ENCODE results near the gene LGALS7.

The LGALS7 gene

DNA sequence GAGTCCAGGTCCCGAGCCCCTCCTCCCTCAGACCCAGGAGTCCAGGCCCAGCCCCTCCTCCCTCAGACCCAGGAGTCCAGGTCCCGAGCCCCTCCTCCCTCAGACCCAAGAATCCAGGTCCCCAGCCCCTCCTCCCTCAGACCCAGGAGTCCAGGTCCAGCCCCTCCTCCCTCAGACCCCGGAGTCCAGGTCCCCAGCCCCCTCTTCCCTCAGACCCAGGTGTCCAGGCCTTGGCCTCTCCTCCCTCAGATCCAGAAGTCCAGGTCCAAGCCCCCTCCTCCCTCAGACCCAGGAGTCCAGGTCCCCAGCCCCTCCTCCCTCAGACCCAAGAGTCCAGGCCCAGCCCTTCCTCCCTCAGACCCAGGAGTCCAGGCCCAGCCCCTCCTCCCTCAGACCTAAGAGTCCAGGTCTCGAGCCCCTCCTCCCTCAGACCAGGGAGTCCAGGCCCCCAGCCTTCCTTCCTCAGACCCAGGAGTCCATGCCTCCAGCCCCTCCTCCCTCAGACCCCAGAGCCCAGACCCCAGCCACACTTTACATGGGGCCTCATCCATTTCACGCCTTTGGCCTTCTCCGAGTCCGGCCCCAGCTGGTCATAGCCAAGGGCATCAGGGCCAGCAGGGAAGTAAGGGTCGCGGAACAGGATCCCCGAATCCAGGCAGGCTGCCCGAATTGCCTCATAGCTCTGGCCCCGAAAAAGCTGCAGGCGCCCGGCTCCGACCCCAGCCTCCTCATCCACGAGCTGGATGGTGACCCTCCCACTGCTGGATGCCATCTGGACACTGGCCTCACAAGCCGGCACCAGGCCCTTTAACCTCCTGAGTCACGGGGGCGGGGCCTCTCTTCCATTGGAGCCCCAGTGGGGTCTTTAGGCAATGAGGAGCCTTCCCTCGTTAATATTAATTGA is 29.7 kb downstream of the LGALS7 start:
- Mint-ChIP-seq H3K9me3 (no peaks in the 10 kb centered on the region), H3K4me3 (no peak overlapping the region), H3K36me3 (peaks cover 0 to 1% of the 10 kb centered on the region in 2 donors), H3K27ac (no peak overlapping the region), H3K4me1 (peaks cover under 1 to 1% of the 10 kb centered on the region in 2 donors), H3K27me3 (no peaks in the 10 kb centered on the region)
- DNase-seq, result no peak
- ATAC-seq (replicated peaks), result no peak

DNA sequence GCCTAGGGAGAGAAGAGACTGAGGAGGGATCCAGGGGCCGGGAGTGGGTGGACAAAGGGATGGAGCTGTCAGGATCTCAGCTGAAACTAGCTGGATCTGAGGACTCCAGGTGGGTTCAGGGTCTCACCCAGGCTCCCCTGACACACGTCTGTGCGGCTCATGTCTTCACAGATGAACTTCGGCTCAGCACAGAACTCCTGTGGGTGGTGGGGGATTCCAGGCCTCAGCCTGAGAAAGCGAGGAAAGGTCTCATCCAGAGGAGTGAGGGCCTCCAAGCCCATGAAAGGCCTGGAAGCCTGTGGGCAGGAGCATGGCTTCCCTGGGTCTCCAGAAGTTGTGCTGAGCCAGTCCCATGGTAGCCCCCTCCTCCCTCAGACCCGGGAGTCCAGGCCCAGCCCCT is 30.4 kb downstream of the LGALS7 start:
- Mint-ChIP-seq H3K9me3 (no peaks in the 10 kb centered on the region), H3K27ac (no peak overlapping the region), H3K4me1 (peaks cover 4 to 7% of the 10 kb centered on the region in 2 donors), H3K27me3 (no peaks in the 10 kb centered on the region), H3K4me3 (no peak overlapping the region), H3K36me3 (peaks cover 0 to 4% of the 10 kb centered on the region in 2 donors)
- no peak for DNase-seq
- no peak for ATAC-seq (replicated peaks)

DNA sequence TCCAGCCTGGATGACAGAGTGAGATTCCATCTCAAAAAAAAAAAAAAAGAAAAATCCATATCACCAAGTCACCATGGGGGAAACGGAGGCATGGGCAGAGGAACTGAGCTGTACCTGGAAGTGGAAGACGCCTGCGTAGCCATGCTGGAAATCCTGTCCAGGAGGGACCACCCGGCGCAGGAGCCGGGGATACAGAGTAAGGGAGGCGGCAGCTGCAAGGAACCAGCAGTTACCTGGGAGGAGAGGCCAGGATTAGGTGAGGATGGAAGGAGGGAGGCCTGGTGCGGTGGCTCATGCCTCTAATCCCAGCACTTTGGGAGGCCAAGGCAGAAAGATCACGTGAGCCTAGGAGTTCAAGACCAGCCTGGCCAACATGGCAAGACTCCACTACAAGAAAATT is 31.0 kb downstream of the LGALS7 start:
- ATAC-seq (replicated peaks) (no peak), DNase-seq (no peak)
- Mint-ChIP-seq H3K4me1 (peaks cover 8 to 13% of the 10 kb centered on the region in 2 donors), H3K27me3 (no peaks in the 10 kb centered on the region), H3K4me3 (no peak overlapping the region), H3K36me3 (peaks cover 0 to 4% of the 10 kb centered on the region in 2 donors), H3K27ac (no peak overlapping the region), H3K9me3 (no peaks in the 10 kb centered on the region)

DNA sequence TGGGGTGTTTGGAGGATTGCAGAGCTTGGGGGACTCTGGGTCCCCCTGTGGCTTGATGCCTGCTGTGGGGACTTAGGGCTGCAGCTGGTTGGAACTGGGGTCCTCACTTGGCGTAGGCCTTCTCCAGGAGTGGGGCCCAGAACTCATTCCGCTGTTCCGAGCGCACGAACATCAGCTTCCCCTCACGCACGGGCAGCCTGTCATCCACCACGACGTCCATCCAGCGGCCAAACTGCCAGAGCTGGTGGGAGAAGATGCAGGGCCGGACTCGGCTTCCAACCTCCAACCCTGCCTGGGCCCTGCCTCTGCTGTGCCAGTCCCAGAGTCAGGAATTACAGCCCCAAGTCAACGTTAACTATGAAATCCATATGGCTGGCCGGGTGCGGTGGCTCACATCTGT is 31.6 kb downstream of the LGALS7 start:
- Mint-ChIP-seq H3K36me3 (peaks cover 0 to 4% of the 10 kb centered on the region in 2 donors), H3K4me1 (peaks cover 9 to 17% of the 10 kb centered on the region in 2 donors), H3K9me3 (no peaks in the 10 kb centered on the region), H3K4me3 (no peak overlapping the region), H3K27me3 (no peaks in the 10 kb centered on the region), H3K27ac (no peak overlapping the region)
- ATAC-seq (replicated peaks), result no peak
- DNase-seq, result no peak

DNA sequence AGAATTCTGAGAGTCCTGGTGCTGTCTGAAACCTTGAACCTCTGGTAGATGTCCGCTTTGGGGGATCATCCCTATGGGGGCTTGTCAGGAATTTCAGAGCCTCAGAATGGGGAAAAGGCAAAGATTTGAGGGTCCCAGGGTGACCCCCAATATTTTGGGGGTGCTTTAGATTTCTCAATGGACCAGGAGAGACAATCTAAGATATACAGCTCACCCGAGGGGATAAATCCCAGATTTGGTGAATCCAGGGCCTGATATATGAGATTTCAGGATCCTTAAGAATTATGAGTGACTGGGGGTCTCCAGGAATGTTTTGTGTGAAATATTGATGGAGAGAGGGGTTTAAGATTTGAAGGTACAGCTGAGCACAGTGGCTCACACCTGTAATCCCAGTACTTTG is 32.4 kb downstream of the LGALS7 start:
- Mint-ChIP-seq H3K36me3 (peaks cover 0 to 4% of the 10 kb centered on the region in 2 donors), H3K4me1 (peaks cover 12 to 21% of the 10 kb centered on the region in 2 donors), H3K27me3 (no peaks in the 10 kb centered on the region), H3K9me3 (no peaks in the 10 kb centered on the region), H3K27ac (no peak overlapping the region), H3K4me3 (no peak overlapping the region)
- no peak for DNase-seq
- no peak for ATAC-seq (replicated peaks)

DNA sequence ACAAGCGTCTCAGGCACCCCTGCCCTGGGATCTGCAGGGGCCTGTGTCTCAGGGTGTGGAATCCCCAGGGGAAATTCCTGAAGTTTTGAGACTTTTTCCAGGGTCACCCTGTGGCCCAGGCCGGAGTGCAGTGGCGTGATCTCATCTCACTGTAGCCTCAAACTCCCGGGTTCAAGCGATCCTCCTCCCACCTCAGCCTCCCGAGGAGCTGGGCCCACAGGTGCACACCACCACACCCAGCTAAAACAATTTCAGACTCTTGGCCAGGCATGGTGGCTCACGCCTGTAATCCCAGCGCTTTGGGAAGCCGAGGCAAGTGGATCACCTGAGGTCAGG is 33.1 kb downstream of the LGALS7 start:
- Mint-ChIP-seq H3K4me3 (no peak overlapping the region), H3K4me1 (peaks cover 14 to 24% of the 10 kb centered on the region in 2 donors), H3K27ac (no peak overlapping the region), H3K36me3 (peaks cover 0 to 4% of the 10 kb centered on the region in 2 donors), H3K9me3 (no peaks in the 10 kb centered on the region), H3K27me3 (no peaks in the 10 kb centered on the region)
- ATAC-seq (replicated peaks), result no peak
- DNase-seq, result no peak

DNA sequence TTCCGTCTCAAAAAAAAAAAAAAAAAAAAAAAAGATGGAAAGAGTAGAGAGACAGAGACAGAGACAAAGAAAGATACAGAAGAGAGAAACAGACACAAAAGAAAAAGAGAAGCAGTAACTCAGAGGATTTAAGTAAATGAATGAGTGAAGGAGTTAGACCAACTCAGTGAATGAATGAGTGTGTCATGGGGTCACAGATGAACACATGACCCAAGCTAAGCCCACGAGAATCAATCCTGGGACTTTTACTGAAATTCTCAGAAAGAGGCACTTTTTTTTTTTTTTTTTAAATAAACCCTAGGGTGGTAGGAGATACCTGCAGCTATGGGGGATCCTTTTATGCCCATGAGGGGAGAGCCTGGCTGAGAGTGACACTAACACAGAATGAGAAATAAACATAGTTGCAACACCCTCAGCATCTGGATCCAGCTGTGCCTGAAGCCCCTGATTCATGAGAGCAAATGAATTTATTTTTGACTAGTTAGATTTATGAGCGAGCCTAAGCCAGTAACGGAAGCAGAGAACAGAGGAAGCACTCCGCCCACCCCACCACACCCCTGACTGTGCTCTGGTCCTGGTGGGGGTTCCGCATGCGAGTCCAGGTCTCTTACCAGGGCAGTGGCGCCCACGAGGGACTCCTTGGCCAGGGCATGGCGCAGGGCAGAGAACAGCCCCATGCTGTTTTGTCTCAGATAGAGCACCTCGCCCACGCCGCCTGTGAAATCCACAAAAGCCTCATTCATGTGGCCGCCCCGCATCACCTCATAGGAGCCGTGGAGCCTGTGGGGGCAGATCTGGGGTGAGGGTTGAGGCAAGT is 33.7 kb downstream of the LGALS7 start:
- Mint-ChIP-seq H3K36me3 (peaks cover 0 to 4% of the 10 kb centered on the region in 2 donors), H3K27me3 (no peaks in the 10 kb centered on the region), H3K4me3 (no peak overlapping the region), H3K4me1 (peaks cover 18 to 30% of the 10 kb centered on the region in 2 donors), H3K27ac (no peak overlapping the region), H3K9me3 (no peaks in the 10 kb centered on the region)
- no peak for DNase-seq
- no peak for ATAC-seq (replicated peaks)

DNA sequence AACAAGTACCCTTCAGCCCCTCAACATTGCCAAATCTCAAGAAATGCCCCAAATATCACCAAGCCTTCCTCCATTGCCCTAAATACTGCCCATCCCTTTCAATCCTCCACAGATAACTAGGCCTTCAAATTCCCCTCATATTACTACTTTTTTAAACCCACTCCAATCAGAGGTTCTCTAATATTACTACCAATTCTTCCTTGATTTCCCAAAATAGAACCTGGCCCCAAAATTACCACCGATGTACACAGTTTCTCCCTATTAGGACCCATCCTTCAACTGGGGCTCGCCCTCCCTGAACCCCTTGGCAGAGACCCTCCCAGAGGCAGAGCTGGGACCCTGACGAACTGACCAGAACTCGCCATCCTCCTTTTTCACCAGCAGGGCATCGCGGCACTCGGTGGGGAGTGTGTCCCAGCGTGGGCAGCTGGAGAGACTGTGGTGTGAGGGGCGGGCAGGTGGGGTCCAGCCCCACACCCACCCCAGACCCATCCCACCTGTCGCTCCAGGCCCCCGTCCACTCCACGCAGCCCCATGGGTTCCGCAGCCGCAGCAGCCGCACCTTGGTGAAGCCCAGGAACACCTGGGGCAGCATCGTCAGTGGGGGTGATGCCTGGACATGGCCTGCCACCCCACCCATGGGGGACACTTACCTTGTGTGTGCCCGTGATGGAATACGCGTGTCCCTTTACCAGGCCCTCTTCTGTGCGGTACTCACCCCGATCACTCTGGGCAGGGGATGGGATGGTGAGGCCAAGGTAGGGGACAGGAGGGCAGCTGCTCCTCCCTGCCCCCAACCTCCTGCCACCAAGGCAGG is 35.2 kb downstream of the LGALS7 start:
- ATAC-seq (replicated peaks) (no peak), DNase-seq (no peak)
- H3K36me3 Mint-ChIP-seq, result peaks cover 0 to 4% of the 10 kb centered on the region in 2 donors
- H3K4me1 Mint-ChIP-seq, result peaks cover 23 to 45% of the 10 kb centered on the region in 2 donors
- no peaks in the 10 kb centered on the region for H3K9me3 Mint-ChIP-seq
- peak overlapping the region; percentile 72 for H3K27ac Mint-ChIP-seq
- H3K4me3 Mint-ChIP-seq, result peak overlapping the region; percentile 71 to 85
- H3K27me3 Mint-ChIP-seq, result no peaks in the 10 kb centered on the region

DNA sequence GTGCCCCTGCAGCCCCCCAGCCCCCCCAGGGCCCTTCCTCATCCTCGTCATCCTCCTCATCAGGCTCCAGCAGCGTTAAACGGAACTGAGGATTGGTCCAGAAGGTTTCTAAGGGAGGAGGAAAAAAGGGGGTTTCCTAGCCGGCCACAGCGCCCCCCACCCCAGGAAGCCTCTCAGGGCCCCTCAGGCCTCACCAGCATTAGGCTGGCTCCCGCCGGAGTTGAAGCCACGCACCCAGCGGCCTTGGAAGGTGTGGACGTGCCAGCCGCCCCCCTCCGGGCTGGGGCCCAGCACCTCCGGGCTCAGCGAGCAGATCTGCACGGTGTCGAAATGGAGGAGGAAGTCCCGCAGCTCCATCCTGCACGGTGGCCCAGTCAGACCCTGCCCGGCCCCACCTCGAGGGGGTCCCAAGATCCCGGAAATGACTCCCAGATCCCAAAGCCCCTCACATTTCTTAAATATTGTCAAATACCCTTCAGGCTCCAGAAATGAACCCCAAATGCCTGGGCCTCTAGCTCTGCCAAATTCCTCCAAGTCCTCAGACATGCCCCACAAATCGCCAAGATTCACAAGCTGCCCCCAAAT is 35.9 kb downstream of the LGALS7 start:
- H3K36me3 Mint-ChIP-seq, result peaks cover 0 to 9% of the 10 kb centered on the region in 2 donors
- peak in 1 of 2 donors; percentile 23 for ATAC-seq (replicated peaks)
- H3K4me1 Mint-ChIP-seq, result peaks cover 23 to 45% of the 10 kb centered on the region in 2 donors
- peak overlapping the region; percentile 72 for H3K27ac Mint-ChIP-seq
- H3K4me3 Mint-ChIP-seq, result peak overlapping the region; percentile 71 to 85
- no peaks in the 10 kb centered on the region for H3K9me3 Mint-ChIP-seq
- H3K27me3 Mint-ChIP-seq, result no peaks in the 10 kb centered on the region
- no peak for DNase-seq

DNA sequence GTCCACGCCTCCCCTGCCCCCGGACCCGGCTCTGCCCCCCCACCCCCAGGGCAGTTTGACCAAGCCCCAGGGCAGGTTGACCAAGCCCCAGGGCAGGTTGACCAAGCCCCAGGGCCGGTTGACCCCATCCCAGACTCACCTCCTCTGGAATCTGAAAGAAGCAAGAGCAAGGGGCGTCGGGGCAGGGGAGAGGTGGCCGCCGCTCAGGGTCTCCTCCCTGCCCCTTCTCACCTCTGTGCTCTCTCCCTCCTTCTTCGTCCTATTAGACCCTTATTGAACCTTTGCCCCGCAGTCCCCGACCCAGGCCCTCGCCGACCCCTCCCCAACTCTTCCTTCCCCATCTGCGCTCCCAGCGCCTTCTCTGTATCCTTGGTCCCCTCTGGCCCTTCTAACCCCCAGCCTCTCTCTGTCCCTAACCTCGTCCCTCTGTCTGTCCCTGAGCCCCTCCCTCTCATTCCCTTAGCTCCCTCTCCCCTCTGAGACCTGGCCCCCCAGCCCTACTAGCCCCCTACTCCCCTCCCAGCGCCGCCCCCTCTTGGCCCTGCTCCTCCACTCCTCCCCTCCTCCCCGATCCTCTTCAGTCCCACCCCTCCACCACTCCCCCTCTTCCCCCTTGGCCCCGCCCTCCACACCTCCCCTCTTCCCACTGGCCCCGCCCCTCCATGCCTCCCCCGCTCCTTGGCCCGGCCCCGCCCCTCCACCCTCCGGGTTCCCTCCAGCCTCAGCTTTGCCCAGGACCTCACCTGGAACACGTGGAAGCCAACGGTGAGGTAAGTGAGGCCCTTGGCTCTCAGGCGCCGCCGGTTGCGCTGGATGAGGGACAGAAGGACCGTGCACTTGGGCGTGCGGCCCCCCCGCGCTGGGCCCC is 36.7 kb downstream of the LGALS7 start:
- Mint-ChIP-seq H3K4me3 (peak overlapping the region; percentile 71 to 85), H3K4me1 (peaks cover 23 to 48% of the 10 kb centered on the region in 2 donors), H3K27ac (peak overlapping the region; percentile 71), H3K36me3 (peaks cover 4 to 16% of the 10 kb centered on the region in 2 donors), H3K27me3 (no peaks in the 10 kb centered on the region), H3K9me3 (no peaks in the 10 kb centered on the region)
- ATAC-seq (replicated peaks) (peak; percentile 22 to 45), DNase-seq (peak; percentile 48)

DNA sequence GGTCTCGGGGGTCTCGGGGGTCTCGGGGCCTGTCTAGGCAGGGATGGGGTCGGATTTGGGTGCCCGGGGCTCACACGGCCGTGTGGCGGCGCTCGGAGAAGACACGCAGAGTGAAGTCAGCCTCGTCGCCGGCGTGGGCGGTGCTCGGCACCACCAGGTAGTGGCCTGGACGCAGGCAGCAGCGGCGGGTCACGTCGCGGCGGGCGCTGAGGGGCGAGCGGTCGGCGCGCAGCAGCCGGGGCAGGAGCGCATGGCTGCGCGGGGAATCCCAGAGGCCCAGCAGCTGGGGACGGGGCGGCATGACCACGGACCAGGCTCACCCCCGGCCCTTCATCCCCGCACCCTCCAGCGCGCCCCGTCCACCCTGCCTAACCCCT is 37.3 kb downstream of the LGALS7 start:
- peaks cover 4 to 17% of the 10 kb centered on the region in 2 donors for H3K36me3 Mint-ChIP-seq
- no peak overlapping the region for H3K27ac Mint-ChIP-seq
- H3K4me1 Mint-ChIP-seq, result peaks cover 23 to 51% of the 10 kb centered on the region in 2 donors
- H3K27me3 Mint-ChIP-seq, result no peaks in the 10 kb centered on the region
- no peaks in the 10 kb centered on the region for H3K9me3 Mint-ChIP-seq
- H3K4me3 Mint-ChIP-seq, result peak overlapping the region; percentile 76 to 85
- peak; percentile 56 for DNase-seq
- ATAC-seq (replicated peaks), result peak; percentile 48 to 53

DNA sequence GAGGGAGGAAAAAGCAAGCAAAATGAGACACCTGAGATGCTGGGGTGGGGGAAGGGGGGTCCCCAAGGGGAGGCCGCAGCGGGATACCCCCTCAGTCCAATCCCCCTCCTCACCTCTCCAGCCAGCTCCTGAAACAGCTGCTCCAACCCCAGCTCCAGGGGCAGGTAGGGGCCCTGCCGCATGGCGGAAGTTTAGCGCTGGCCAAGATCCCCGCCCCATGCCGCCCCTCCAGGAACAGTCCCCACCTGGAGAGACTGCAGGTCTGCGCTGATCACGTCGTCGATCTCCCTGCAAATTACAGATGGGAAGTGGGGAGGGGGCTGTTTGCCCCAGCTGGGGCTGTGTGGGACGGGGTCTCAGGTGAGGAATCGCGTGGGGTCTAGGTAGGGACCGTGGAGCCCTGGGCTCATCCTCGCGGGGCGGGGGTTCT is 38.0 kb downstream of the LGALS7 start:
- H3K4me3 Mint-ChIP-seq, result peak overlapping the region; percentile 74 to 84
- peak; percentile 28 for DNase-seq
- ATAC-seq (replicated peaks), result peak; percentile 36 to 39
- no peaks in the 10 kb centered on the region for H3K9me3 Mint-ChIP-seq
- no peaks in the 10 kb centered on the region for H3K27me3 Mint-ChIP-seq
- peak overlapping the region; percentile 93 for H3K27ac Mint-ChIP-seq
- peaks cover 8 to 22% of the 10 kb centered on the region in 2 donors for H3K36me3 Mint-ChIP-seq
- peaks cover 23 to 51% of the 10 kb centered on the region in 2 donors for H3K4me1 Mint-ChIP-seq

All from stimulated activated naive B cell treated with anti-CD40 and anti-IgM and Interleukin-4, amounts not matched to agents 10 μg/mL and 1 μg/mL and 100 μg/mL, for 72 hours (primary cell).